Vagina (tissue), 2 donors: ENCODE results near the gene OMA1. TPM values are rescaled to one million over a fixed set of nuclear protein-coding genes. Genes with fewer than 3 reads are reported as not detected.

Source experiments
- DNase-seq, 2 donors: peaks; one replicate each; pipeline ENCODE4 v3.0.0-alpha.2; 2017; ENCODE audit errors: extremely low spot score in 2 of 2
- H3K27ac ChIP-seq: fragments of 200-600 bp; sonication (generic); one replicate; pipeline ENCODE4 v1.5.1; 2019
- H3K27me3 ChIP-seq: fragments of 200-600 bp; sonication (generic); one replicate; pipeline ENCODE4 v1.5.1; 2019
- H3K36me3 ChIP-seq, 2 donors: fragments of 200-600 bp; sonication (generic); one replicate each; pipeline ENCODE4 v1.5.1; 2017 to 2019
- H3K4me1 ChIP-seq: fragments of 200-600 bp; sonication (generic); one replicate; pipeline ENCODE4 v1.5.1; 2019
- H3K4me3 ChIP-seq, 2 donors: fragments of 200-600 bp; sonication (generic); 1 replicate in 1 of 2; 2 replicates in 1 of 2; pipeline ENCODE4 v1.5.1; 2016 to 2019
- H3K9me3 ChIP-seq: fragments of 200-600 bp; sonication (generic); one replicate; pipeline ENCODE4 v1.5.1; 2019
- CTCF ChIP-seq, 3 experiments: fragments of 450-650 bp in 2 of 3; fragments of 200-600 bp in 1 of 3; sonication (generic) in 1 of 3; IDR thresholded peaks; one replicate each; pipeline ENCODE4 v1.5.1; 2017 to 2019; ENCODE audit warnings: antibody characterized with exemption in 3 of 3, mild to moderate bottlenecking in 2 of 3, moderate library complexity in 2 of 3
- POLR2A ChIP-seq, 2 donors: fragments of 450-650 bp; IDR thresholded peaks; one replicate each; pipeline ENCODE4 v1.6.1; 2017; ENCODE audit warnings: antibody characterized with exemption in 2 of 2, mild to moderate bottlenecking in 2 of 2, moderate library complexity in 2 of 2
- POLR2AphosphoS5 ChIP-seq, 2 donors: sonication (generic); formaldehyde crosslinking; IDR thresholded peaks; one replicate each; pipeline ENCODE4 v1.9.0; 2017; ENCODE audit warnings: antibody characterized with exemption in 2 of 2, mild to moderate bottlenecking in 2 of 2, low read depth in 1 of 2; ENCODE audit not compliant: insufficient read depth in 1 of 2
- intact Hi-C: fragments of 100-400 bp; cut with DNase I; formaldehyde crosslinking; loops from one replicate; pipeline ENCODE4 v1.15.1; 2023
- total RNA-seq: library from RNA; depleted of rRNA; stranded (reverse); fragments of >200 nt; gene quantifications from one replicate; pipeline ENCODE4 v1.2.3, GENCODE V29; 2016

OMA1 gene
- total RNA-seq, 1 donor from 2014 or later, result 19.9 TPM

GRCh38 chr1:58456470-58456869, 90.1 kb downstream of the OMA1 start:
- Histone ChIP-seq H3K9me3 (no peaks in the 10 kb centered on the region), H3K4me3 (no peak overlapping the region), H3K36me3 (no peaks in the 10 kb centered on the region), H3K27ac (no peak overlapping the region), H3K27me3 (no peaks in the 10 kb centered on the region), H3K4me1 (no peaks in the 10 kb centered on the region)
- intact Hi-C loops, result no loop called here
- no peak for DNase-seq
- TF ChIP-seq CTCF (IDR thresholded peaks at IDR 0.05), result no peak
- no peak for TF ChIP-seq POLR2AphosphoS5 (IDR thresholded peaks at IDR 0.05; ENCODE audit: insufficient read depth in 1 of 2, low read depth in 1 of 2)
- TF ChIP-seq POLR2A (IDR thresholded peaks at IDR 0.05), result no peak

GRCh38 chr1:58454807-58455206, 91.7 kb downstream of the OMA1 start:
- Histone ChIP-seq H3K36me3 (no peaks in the 10 kb centered on the region), H3K9me3 (no peaks in the 10 kb centered on the region), H3K4me3 (no peak overlapping the region), H3K27me3 (no peaks in the 10 kb centered on the region), H3K27ac (no peak overlapping the region), H3K4me1 (no peaks in the 10 kb centered on the region)
- no peak for DNase-seq
- no peak for TF ChIP-seq CTCF (IDR thresholded peaks at IDR 0.05)
- no peak for TF ChIP-seq POLR2AphosphoS5 (IDR thresholded peaks at IDR 0.05; ENCODE audit: insufficient read depth in 1 of 2, low read depth in 1 of 2)
- TF ChIP-seq POLR2A (IDR thresholded peaks at IDR 0.05), result no peak
- intact Hi-C loops, result no loop called here

- Histone ChIP-seq H3K9me3 (no peaks in the 10 kb centered on the region), H3K4me1 (no peaks in the 10 kb centered on the region), H3K36me3 (no peaks in the 10 kb centered on the region), H3K4me3 (no peak overlapping the region), H3K27me3 (no peaks in the 10 kb centered on the region), H3K27ac (no peak overlapping the region)
- DNase-seq, result no peak
- intact Hi-C loops, result no loop called here
- TF ChIP-seq POLR2A (IDR thresholded peaks at IDR 0.05), result no peak
These were observed 92.1 kb downstream of the OMA1 start for GRCh38 chr1:58454385-58454784.

GRCh38 chr1:58451560-58452191, 94.8 kb downstream of the OMA1 start:
- Histone ChIP-seq H3K9me3 (no peaks in the 10 kb centered on the region), H3K4me3 (no peak overlapping the region), H3K27me3 (no peaks in the 10 kb centered on the region), H3K36me3 (no peaks in the 10 kb centered on the region), H3K4me1 (no peaks in the 10 kb centered on the region), H3K27ac (no peak overlapping the region)
- intact Hi-C loops, result no loop called here
- no peak for TF ChIP-seq CTCF (IDR thresholded peaks at IDR 0.05)
- TF ChIP-seq POLR2AphosphoS5 (IDR thresholded peaks at IDR 0.05; ENCODE audit: insufficient read depth in 1 of 2, low read depth in 1 of 2), result no peak
- no peak for TF ChIP-seq POLR2A (IDR thresholded peaks at IDR 0.05)
- no peak for DNase-seq

GRCh38 chr1:58447886-58448285, 98.6 kb downstream of the OMA1 start:
- TF ChIP-seq CTCF (IDR thresholded peaks at IDR 0.05) (no peak), POLR2A (IDR thresholded peaks at IDR 0.05) (no peak), POLR2AphosphoS5 (IDR thresholded peaks at IDR 0.05; ENCODE audit: insufficient read depth in 1 of 2, low read depth in 1 of 2) (no peak)
- DNase-seq, result no peak
- Histone ChIP-seq H3K27ac (no peak overlapping the region), H3K9me3 (no peaks in the 10 kb centered on the region), H3K27me3 (no peaks in the 10 kb centered on the region), H3K4me3 (no peak overlapping the region), H3K36me3 (no peaks in the 10 kb centered on the region), H3K4me1 (no peaks in the 10 kb centered on the region)
- intact Hi-C loops, result no loop called here
